ENCODE results near the gene TBC1D9.
A peak's percentile ranks its signal among the peaks of the same experiment; 100 is the strongest.

Gene TBC1D9

DNA sequence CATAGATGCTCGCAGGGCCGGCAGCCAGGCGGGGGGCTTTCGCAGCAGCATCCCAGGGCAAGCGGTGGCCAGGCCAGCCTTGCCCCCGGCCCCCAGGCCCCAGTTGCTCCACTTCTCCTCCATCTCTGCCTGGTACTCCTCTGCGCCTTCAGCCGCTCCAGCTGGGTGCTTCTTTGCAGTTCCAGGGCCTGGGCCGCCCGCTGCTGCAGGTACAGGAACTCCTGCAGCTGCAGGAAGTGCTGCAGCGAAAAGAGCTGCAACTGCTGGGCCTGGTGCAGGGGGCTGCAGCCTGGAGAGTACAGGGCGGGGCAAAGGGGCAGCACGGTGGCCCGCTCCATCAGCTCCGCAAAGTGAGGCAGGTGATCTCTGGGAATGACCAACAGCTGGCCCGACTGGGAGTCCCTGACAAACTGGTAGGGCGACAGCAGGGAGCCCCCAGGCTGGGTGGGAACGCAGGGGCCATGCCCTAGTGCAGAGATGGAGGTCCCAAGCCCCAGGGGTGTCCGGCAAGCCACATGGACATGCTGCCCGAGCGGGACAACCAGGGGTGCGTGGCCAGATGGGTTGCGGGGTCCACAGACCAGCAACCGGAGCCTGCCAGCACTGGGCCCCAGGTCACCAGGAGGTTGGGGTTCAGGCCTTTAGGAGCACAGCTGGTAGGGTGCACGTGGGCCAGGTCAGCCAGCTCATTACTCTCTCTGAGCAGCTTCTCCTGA lies 111.6 kb downstream of the TBC1D9 start:
- no peak for DNase-seq

DNA sequence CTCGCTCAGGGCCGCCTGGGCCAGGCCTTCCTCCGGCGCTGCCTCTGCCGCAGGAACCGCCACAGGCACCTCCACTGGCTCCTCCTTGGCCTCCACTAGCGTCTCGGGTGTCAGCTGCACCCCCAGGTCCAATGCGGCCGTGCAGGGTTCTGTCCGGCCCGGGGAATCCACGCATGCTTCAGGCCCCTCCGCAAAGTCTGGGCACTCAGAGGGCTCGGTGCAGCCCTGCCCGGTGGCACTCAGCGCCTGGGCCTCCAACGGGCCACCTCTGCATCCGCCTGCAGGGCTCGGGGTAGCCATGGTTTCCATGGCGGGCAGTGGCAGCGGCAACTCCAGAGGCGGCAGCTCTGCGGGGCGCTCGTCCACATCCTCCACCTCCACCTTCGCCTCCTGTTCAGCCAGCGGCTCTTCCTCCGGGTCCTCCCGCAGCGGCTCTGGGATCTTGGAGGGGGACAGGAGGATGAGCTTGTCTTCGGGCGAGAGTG lies 112.6 kb downstream of the TBC1D9 start:
- no peak for DNase-seq

DNA sequence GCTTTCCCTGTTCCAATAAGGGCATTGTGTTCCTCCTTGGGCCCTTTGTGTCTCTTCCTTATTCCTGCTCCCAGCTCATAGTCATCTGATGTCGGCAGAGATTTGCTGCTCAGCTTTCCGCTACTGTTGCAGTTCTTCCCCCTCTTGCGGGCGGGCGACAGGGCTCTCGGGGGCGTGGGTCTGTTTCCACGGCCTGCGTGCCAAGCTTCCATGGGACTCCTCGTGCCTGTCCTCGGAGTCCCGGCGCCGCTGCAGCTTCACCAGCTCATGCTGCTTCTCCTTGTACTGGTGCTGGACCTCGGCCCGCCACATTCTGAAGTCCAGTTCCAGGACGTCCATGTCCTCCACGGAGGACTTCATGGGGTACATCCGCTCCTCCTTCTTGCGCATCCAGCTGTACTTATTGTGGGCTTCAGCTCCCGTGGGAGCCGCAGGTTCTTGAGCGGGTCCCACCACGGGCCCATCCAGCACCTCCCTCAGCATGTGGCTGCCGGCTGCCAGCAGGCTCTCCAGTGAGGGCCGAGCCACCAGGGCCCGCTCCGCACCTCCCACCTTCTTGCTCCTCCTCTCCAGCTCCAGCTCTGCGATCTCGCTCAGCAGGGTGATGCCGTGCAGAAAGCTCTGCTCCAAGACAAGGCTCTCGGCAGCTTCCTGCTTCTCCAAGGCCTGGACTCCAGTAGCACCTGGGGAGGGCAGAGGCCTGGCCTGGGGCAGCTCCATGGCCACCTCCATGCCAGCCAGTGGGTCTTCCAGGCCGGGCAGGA lies 113.3 kb downstream of the TBC1D9 start:
- DNase-seq: no peak

DNA sequence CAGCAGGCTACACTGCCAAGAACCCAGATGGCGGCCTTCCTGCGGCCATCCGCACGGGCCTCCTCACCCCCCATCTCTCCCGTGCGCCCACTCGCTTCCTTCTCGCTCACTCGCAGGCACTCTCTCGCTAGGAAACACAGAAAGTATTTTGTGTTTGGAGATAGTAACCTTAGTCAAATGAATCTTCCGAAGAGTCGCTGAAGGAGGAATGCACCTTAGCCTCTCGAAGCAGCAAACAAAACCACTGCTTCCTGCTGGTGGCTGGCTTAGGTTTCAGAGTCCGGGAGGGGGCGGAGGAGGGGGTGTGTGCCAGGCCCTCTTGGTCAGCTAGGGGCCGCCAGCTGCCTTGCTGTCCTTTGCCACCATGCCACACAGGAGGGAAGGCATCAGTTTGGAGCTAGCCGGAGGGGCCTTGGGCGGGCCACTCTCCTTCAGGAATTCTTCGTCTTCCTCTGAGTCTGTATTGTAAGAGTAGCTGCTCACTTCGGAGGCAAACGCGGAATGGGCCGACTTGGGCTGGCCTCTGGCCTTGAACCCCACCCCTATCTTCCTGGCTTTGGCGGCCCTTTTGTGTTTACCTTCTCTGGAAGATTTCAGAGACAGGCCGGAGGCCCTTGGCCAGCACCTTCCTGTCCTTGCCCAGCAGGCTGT lies 114.3 kb downstream of the TBC1D9 start:
- no peak for DNase-seq

DNA sequence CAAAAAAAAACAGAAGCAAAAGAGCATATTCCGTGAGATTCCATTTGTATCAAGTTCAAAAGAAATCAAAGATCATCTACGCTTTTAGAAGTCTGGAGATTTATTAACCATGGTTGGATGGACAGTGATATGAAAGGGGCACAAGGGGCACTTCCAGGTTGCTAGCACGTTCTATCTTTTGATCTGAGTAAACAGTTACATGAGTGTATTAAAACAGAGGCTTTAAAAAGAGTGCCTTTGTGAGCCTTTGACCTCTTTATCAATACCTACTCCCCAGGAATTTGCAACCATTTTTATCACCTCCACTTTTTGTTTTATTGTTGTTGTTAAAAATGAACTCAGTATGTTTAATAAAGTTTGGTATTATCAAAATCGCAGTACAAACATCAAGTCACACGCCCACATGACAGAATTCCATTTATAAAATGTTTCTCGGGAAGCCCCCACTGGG lies 115.1 kb downstream of the TBC1D9 start:
- DNase-seq: no peak

DNA sequence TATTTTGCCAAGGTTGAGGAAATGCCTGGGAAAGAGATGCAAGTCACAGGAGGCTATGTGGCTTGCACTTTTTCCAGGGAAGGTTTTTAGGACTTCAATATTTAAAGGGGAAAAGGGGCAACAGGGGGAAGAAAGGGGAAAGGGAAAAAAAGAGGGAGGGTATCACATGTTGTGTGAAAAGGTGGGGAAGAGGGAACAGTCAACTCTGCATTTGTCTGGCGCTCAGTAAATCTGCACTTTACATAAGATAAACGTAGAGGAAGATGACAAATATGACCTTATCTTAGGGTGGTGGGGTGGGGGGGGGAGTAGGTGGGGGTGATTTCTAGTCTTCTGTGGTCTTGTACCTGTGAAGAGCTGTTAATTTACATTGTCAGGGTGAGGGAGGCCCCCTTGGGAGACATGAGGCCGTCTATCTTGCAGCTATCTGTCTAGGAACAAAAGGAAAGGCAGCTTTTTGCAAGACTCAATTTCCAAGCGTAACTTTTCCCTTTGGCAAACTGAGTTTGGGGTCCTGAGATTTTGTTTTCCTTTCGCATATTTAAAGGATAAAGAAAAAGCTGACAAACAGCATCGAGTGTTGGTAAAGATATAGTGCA lies 115.9 kb downstream of the TBC1D9 start:
- no peak for DNase-seq

DNA sequence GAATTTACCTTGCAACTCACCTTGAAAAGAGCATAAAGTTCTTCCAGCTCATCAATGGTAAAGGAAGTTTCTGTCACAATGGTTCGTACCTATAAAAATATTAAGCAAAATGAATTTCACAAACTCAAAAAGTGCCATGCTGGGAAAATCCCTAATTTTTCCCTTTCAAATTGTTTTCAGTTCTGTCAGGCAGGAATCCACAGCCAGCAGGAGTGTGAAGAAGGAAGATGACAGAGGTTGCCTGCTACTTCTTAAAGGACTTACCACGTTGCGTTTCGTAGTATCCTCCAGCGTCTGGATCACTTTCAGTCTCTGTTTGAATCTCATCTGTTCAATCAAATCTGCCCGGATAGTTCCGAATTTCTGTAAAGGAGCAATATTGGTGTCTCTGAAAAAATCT lies 117.1 kb downstream of the TBC1D9 start:
- DNase-seq: no peak

DNA sequence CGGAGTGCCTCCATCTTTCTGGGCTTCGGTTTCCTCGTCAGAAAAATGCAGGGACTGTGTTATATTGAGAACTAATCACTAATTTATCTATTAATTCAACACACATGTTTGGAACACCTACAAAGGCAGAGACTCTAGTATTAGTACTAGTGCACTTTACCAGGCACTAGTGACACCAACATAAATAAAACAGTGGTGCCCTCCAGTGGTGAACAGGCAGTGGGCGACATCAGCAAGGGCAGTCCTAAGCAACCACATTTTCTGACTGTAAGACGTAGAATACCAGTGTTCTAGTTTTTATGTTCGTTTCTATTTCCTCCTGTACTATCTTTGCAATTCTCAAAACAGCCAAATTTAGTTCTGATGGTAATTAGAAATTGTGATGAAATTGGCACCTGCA lies 118.3 kb downstream of the TBC1D9 start:
- peak; percentile 1 for DNase-seq

DNA sequence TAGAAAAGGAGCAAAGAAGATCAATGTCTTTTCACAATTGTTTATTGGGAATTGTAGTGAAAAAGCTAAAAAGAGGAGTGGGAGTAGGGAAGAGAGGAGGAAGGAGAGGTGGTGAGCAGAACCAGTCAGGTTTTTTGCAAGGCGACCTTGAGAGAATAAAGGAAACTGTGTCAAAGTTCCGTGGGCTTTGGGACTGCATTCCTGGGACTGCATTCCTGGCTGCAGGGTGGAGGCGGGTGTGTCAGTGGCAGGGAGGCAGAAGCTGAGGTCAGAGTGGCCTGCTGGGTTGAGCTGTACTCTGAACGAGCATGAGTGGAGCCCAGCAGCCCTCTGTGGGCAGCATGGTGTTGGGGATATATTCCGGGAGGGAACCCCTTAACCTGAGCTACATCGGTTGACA lies 120.6 kb downstream of the TBC1D9 start:
- DNase-seq: no peak

DNA sequence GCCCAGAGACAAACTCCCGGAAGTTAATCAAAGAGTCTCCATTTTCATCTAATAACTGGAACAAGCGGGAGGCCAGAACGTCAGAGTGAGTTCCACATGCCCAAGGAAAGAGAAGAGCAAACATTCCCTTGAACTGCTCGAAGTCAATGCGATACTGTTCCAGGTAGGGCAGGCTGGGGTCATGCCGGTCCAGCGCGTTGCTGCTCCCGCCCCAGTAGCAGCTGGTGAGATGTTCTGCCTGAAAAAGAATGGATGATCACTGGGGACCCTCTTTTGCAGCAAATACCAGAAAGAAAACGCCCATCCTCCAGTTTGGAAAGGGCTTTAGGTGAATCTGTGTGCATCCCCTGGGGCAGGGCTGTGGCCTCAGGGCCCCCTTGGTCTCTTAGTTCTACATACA lies 122.2 kb downstream of the TBC1D9 start:
- DNase-seq: no peak

DNA sequence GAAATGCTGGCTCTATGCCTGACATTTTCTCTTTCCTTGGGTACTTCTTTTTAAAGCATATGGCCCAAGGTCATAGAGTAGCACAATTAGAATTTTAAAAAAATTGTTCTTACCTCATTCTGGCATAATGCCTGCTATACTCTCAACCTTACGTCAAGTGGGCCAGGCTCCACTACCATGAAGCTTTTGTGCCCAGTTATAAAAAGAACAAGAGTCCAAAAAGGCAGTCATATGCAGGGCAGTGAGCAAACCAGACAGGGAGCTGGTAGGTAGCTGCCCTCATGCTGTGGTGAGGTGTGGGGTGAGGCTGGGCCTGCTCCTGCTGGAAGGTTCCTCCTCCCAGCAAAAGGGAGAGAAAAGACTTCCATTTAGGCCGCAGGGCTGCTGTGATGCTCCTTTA lies 123.1 kb downstream of the TBC1D9 start:
- DNase-seq: no peak

DNA sequence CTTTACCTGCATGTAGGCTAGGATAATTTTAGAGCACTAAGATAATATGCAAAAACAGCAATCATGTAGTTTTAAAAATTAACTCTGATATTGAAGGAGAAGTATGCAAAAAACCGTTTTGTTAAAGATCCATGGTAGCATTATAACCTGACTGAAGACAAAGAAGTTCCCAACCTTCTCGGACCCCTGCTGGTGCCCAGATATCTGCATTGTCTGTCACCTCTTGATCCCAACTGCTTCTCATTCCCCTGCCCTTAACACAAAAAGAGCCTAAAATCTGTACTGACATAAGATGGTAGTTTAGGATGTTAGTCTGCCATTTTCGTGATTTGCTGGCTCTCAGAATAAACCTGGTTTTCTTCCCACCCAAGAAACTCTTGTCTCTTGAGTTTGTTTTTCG lies 125.9 kb downstream of the TBC1D9 start:
- no peak for DNase-seq

DNA sequence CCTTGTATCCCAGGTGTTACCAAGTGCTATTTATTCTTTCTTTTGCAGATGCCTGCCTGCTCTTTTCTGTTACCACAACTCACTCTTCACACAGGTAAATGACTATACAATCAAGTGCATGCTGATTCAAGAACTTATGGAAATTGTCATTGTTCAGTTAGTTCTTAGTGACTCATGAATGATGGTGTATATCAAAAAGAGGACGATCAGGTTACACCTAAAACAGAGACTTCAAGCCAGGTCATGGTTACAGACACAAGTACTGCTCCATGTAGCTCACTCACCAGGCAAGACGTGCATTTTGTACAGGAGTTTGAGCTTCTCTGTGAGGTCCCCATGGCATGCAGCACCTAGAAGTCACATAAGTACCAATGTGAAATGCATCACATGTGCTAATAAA lies 128.2 kb downstream of the TBC1D9 start:
- DNase-seq: no peak

DNA sequence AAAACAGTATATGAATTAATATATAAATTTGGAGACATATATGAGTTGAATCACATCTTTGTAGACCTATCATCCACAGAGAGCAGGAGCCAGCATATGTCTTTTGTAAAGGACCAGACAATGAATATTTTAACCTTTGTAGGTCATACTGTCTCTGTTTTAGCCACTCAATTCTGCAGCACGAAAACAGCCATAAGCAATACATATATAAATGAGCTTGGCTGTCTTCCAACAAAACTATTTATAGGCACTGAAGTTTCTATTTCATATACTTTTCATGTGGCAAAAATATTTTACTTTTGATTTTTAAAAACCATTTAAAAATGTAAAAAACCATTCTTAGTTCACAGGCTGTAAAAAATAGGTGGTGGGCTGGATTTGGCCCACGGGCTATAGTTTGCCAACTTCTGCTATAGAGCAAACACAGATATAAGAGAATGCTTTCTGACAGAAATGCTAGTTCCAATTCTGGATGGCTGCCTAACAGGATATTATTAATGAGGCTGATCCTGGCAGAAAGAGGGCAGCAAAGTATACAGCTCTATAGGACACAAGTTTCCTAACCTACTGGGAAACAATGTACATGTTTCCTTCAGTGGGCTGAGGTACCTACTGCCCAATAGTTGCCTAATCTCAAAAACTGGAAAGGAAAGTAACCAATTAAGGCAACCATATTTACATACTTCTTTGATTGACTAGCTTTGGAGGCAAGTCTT lies 129.4 kb downstream of the TBC1D9 start:
- DNase-seq: no peak

DNA sequence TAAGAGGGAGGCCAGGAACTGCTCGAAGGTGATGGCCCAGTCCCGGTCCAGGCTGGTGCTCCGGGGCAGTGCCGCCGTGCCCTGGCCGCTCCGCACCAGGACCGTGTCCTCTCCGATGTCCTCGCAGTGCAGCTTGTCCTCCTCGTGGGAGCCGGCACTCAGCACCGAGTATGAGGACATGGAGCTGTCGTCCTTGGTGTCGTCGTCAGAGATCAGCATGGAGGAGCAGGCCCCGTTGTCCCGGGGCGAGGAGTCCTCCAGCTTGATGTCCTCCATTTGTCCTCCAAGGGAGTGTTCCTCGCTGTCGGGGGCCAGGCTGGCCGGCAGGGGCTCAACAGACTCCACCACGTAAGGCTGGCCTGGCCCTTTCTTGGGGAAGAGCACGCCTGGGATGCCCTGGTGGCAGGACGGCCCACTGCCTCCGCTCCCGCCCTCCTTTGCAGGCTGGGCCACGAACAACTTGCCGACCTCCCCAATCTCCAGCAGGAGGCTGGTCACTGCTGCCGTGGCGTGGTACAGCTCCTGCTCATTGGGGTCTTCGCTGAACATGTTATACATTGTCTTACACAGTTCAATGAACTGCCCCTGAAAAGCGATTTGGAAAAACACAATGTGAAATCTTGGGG lies 133.7 kb downstream of the TBC1D9 start:
- no peak for DNase-seq

DNA sequence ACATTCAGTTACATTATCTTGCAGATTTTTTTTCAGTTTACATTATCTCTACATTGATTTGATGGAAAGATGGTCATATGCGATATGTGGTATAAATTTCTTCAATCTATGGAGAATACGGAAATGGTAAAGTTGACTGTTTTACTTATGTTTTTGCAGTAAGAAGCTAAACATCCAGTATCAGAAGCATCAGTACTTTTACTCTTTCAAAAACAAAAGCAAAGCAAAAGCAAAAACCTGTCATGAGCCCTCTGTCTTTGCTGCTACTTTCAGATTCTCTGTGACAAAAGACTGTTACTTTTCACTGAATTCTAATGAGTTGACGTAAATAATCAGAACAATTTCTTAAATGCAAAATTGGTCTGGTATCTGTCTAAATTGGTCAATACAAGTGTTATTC lies 135.0 kb downstream of the TBC1D9 start:
- no peak for DNase-seq

DNA sequence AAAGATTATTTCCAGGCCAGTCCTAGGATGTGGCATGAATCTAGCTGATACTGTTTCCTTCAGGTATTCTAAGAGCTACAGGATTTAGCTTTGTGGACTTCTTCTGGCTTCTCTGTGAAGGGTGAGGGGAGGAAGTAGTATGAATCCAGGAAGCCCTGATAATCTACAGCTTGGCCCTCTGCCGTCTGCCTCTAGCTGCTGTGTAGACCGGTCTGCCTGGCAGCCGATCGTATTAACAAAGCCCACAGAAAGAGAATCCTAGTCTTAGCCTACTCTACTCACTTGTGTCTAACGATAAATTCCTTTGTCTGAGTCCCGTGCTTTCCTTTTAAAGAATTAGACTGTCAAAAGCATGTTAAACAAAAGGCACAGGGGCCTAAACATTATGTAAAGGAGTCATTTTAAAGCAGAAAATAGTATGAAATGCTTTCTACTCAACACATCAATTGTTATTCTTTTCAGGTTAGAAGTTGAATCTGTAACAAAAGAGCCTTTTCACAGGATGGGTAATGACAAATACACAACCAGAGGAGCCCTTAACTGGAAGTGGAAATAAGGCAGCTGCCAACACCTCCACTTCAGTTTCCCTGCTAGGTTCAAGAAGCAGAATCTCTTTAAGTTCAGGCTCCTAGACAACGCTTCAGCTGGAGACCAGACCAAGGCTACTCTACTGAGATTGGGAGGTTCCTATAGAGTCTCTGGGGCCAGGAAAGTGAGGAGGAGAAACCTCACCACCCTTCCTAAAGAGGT lies 138.5 kb downstream of the TBC1D9 start:
- no peak for DNase-seq

DNA sequence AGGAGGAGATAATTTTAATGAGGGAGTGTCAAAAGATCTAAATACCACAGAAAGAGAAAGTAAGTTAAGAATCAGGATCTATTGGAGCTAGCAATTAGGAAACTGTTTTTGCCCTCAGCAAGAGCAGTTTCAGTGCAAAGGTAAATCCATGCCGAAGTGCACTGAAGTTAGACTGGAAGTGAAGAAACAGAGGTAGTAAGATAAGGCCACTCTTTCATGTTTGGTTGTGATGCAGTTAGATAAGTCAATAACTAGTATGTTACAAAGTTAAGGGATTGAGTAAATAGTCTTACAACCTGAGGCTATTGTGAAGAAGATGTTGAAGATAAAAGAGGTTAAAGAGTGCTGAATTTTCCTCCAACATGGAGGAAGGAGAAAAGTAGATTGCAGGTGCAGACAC lies 140.7 kb downstream of the TBC1D9 start:
- DNase-seq: no peak

DNA sequence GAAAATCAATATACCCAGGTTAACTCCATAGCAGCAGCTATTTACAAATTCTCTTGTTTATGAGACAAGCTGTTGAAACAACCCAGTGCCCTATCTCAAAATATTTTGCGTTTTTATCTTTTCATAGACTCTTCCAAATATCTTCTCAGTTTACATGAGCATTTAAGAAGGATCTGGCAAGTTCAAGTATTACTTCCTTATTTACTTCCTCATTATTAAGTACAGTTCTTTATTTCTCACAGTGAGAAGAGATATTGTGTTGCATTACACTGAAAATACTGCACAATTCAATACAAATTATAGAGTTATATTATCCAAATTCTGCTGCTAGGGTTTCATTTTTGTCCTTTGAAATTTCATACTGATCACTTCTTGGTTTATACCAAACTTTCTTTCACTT lies 143.8 kb downstream of the TBC1D9 start:
- no peak for DNase-seq

DNA sequence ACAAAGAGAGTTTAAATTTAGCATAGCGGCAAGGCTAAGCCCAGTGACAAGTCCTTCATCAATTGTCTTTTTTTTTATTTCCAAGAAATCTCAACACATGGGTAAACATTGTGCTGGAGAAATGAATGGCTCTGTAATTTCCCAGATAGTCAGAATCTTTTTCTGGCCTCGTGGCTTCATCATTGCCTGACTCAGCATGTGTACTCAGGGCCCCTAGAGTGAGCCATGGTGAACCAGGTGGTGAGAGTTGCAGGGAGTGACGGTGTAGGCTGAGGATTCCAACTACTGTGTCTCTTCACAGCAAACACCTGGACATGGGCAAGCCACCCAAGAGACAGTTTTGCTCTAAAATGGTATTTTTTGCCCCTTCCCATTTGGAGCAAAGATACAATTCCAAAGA lies 144.3 kb downstream of the TBC1D9 start:
- DNase-seq: no peak

Data from midbrain (tissue), 1 donor.